Thyroid gland (tissue), 4 donors: ENCODE data around the gene PTX3.

Source experiments
- POLR2A ChIP-seq, 2 donors: fragments of 450-650 bp; IDR thresholded peaks; one replicate each; pipeline ENCODE4 v1.6.1; 2017; ENCODE audit warnings: antibody characterized with exemption in 2 of 2, mild to moderate bottlenecking in 2 of 2, moderate library complexity in 1 of 2
- TF ChIP-seq, protein P1 (sequence below), 6 experiments: fragments of 200-600 bp in 3 of 6; fragments of 450-650 bp in 3 of 6; sonication (generic) in 3 of 6; IDR thresholded peaks; one replicate each; pipeline ENCODE4 v1.5.1; 2016 to 2019; ENCODE audit warnings: antibody characterized with exemption in 6 of 6, mild to moderate bottlenecking in 2 of 6, inconsistent platforms in 1 of 6, moderate library complexity in 1 of 6

- TF ChIP-seq, protein P1, sequence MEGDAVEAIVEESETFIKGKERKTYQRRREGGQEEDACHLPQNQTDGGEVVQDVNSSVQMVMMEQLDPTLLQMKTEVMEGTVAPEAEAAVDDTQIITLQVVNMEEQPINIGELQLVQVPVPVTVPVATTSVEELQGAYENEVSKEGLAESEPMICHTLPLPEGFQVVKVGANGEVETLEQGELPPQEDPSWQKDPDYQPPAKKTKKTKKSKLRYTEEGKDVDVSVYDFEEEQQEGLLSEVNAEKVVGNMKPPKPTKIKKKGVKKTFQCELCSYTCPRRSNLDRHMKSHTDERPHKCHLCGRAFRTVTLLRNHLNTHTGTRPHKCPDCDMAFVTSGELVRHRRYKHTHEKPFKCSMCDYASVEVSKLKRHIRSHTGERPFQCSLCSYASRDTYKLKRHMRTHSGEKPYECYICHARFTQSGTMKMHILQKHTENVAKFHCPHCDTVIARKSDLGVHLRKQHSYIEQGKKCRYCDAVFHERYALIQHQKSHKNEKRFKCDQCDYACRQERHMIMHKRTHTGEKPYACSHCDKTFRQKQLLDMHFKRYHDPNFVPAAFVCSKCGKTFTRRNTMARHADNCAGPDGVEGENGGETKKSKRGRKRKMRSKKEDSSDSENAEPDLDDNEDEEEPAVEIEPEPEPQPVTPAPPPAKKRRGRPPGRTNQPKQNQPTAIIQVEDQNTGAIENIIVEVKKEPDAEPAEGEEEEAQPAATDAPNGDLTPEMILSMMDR (IDR thresholded peaks at IDR 0.05): no peak
- no peak for TF ChIP-seq POLR2A (IDR thresholded peaks at IDR 0.05)
Observed at GRCh38 chr3:157404381-157404780, 32.3 kb upstream of the PTX3 start.
